ENCODE results near the gene DNAJB8. TPM values are rescaled to one million over a fixed set of nuclear protein-coding genes. Genes with fewer than 3 reads are reported as not detected.

Gene DNAJB8
- total RNA-seq, 2 experiments from 2014 or later, result not detected

DNA sequence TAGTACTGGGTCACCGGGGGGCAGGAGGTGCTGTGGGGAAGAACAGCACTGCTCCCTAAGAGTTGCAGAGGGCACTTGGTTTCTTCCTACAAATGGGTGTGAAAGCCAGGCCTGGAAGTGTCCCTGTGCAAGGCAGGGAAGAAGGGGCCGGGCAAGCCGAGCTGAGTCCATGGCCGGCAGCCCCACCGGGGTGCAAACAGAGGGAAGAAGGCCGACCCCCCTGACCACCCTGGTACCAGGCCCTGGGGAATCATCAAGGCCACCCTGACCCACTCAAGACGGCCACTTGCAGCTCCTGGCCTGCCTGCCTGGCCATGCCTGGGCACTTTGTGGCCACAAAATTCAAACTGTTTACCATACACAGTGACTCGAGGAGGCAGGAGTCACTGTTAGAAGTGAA, 8.7 kb upstream of the DNAJB8 start:
- no peak overlapping the region for H3K4me3 Mint-ChIP-seq
- no peaks in the 10 kb centered on the region for H3K36me3 Mint-ChIP-seq (ENCODE audit: low read depth)
- DNase-seq (no peak), ATAC-seq (ENCODE audit: poor library complexity) (no peak)
- CTCF ChIA-PET, result no interaction called here
- no peaks in the 10 kb centered on the region for H3K36me3 ChIP-seq (ENCODE audit: insufficient read depth, low read length)
- no peak overlapping the region for H3K4me3 ChIP-seq (ENCODE audit: low read length)
- no peak overlapping the region for H3K27ac ChIP-seq (ENCODE audit: low read depth in 1 of 2, low read length in 2 of 2)
- no peak overlapping the region for H3K27ac Mint-ChIP-seq
- H3K4me1 ChIP-seq (ENCODE audit: insufficient read depth, low read length), result no peaks in the 10 kb centered on the region
- no peaks in the 10 kb centered on the region for H3K9me3 ChIP-seq (ENCODE audit: control insufficient read depth in 1 of 2, insufficient read depth in 1 of 2, low read length in 2 of 2)
- intact Hi-C loops (cut with DNase I, micrococcal nuclease), result no loop called here
- H3K9me3 Mint-ChIP-seq, result no peaks in the 10 kb centered on the region
- peaks cover under 1 to 11% of the 10 kb centered on the region in 2 experiments for H3K27me3 ChIP-seq (ENCODE audit: control insufficient read depth in 1 of 2, insufficient read depth in 2 of 2, low read length in 2 of 2)
- POLR2A ChIA-PET, result no interaction called here
- peaks cover 53% of the 10 kb centered on the region for H3K27me3 Mint-ChIP-seq
- no peaks in the 10 kb centered on the region for H3K4me1 Mint-ChIP-seq (ENCODE audit: low read depth)
- TF ChIP-seq, protein P1, sequence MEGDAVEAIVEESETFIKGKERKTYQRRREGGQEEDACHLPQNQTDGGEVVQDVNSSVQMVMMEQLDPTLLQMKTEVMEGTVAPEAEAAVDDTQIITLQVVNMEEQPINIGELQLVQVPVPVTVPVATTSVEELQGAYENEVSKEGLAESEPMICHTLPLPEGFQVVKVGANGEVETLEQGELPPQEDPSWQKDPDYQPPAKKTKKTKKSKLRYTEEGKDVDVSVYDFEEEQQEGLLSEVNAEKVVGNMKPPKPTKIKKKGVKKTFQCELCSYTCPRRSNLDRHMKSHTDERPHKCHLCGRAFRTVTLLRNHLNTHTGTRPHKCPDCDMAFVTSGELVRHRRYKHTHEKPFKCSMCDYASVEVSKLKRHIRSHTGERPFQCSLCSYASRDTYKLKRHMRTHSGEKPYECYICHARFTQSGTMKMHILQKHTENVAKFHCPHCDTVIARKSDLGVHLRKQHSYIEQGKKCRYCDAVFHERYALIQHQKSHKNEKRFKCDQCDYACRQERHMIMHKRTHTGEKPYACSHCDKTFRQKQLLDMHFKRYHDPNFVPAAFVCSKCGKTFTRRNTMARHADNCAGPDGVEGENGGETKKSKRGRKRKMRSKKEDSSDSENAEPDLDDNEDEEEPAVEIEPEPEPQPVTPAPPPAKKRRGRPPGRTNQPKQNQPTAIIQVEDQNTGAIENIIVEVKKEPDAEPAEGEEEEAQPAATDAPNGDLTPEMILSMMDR (IDR thresholded peaks at IDR 0.05), result no peak

- H3K4me3 Mint-ChIP-seq, result no peak overlapping the region
- Histone ChIP-seq H3K27me3 (ENCODE audit: control insufficient read depth in 1 of 2, insufficient read depth in 2 of 2, low read length in 2 of 2) (peaks cover 0 to 6% of the 10 kb centered on the region in 2 experiments), H3K4me3 (ENCODE audit: low read length) (no peak overlapping the region), H3K9me3 (ENCODE audit: control insufficient read depth in 1 of 2, insufficient read depth in 1 of 2, low read length in 2 of 2) (no peaks in the 10 kb centered on the region), H3K36me3 (ENCODE audit: insufficient read depth, low read length) (no peaks in the 10 kb centered on the region), H3K4me1 (ENCODE audit: insufficient read depth, low read length) (no peaks in the 10 kb centered on the region), H3K27ac (ENCODE audit: low read depth in 1 of 2, low read length in 2 of 2) (no peak overlapping the region)
- CTCF ChIA-PET, result no interaction called here
- H3K9me3 Mint-ChIP-seq, result no peaks in the 10 kb centered on the region
- no peak for ATAC-seq (ENCODE audit: poor library complexity)
- H3K27me3 Mint-ChIP-seq, result peaks cover 37% of the 10 kb centered on the region
- POLR2A ChIA-PET, result no interaction called here
- no peaks in the 10 kb centered on the region for H3K4me1 Mint-ChIP-seq (ENCODE audit: low read depth)
- TF ChIP-seq, protein P1 (IDR thresholded peaks at IDR 0.05), result no peak
- no peak for DNase-seq
- no peak overlapping the region for H3K27ac Mint-ChIP-seq
- H3K36me3 Mint-ChIP-seq (ENCODE audit: low read depth), result no peaks in the 10 kb centered on the region
- intact Hi-C loops (cut with DNase I, micrococcal nuclease), result no loop called here
These were observed 7.0 kb upstream of the DNAJB8 start for GRCh38 chr3:128473737-128474136.

- no peaks in the 10 kb centered on the region for H3K4me1 Mint-ChIP-seq (ENCODE audit: low read depth)
- no peaks in the 10 kb centered on the region for H3K4me1 ChIP-seq (ENCODE audit: insufficient read depth, low read length)
- no peak overlapping the region for H3K4me3 ChIP-seq (ENCODE audit: low read length)
- ChIA-PET POLR2A (no interaction called here), CTCF (no interaction called here)
- H3K4me3 Mint-ChIP-seq, result no peak overlapping the region
- no peaks in the 10 kb centered on the region for H3K36me3 Mint-ChIP-seq (ENCODE audit: low read depth)
- no peaks in the 10 kb centered on the region for H3K9me3 Mint-ChIP-seq
- no peak for DNase-seq
- H3K36me3 ChIP-seq (ENCODE audit: insufficient read depth, low read length), result no peaks in the 10 kb centered on the region
- H3K27me3 ChIP-seq (ENCODE audit: control insufficient read depth in 1 of 2, insufficient read depth in 2 of 2, low read length in 2 of 2), result peaks cover 0 to 6% of the 10 kb centered on the region in 2 experiments
- H3K27me3 Mint-ChIP-seq, result peaks cover 31% of the 10 kb centered on the region
- TF ChIP-seq, protein P1 (IDR thresholded peaks at IDR 0.05), result no peak
- intact Hi-C loops (cut with DNase I, micrococcal nuclease), result no loop called here
- no peak overlapping the region for H3K27ac ChIP-seq (ENCODE audit: low read depth in 1 of 2, low read length in 2 of 2)
- no peak for ATAC-seq (ENCODE audit: poor library complexity)
- H3K9me3 ChIP-seq (ENCODE audit: control insufficient read depth in 1 of 2, insufficient read depth in 1 of 2, low read length in 2 of 2), result no peaks in the 10 kb centered on the region
- H3K27ac Mint-ChIP-seq, result no peak overlapping the region
These were observed 6.5 kb upstream of the DNAJB8 start for GRCh38 chr3:128473180-128473519.
